HG03558 (cell line): ENCODE results near the gene SLC10A1.
"Not testable (repeated sequence)": the region's sequence is repeated elsewhere in the genome, so short reads cannot be mapped to it uniquely, and the experiment has no call there.

Source experiments
- ATAC-seq: cut with Tn5 transposase; IDR thresholded peaks from one replicate; pipeline ENCODE4 v1.9.1; 2021; ENCODE audit warnings: moderate number of reproducible peaks; ENCODE audit not compliant: unreplicated experiment; ENCODE audit errors: extremely low read depth

SLC10A1 gene

GRCh38 chr14:69772082-69773017, 24.7 kb downstream of the SLC10A1 start:
- no peak for ATAC-seq

- ATAC-seq, result no peak
Observed at GRCh38 chr14:69771136-69771535, 25.9 kb downstream of the SLC10A1 start.

- no peak for ATAC-seq
Observed at GRCh38 chr14:69770559-69770958, 26.5 kb downstream of the SLC10A1 start.

GRCh38 chr14:69769623-69770022, 27.4 kb downstream of the SLC10A1 start:
- ATAC-seq, result no peak

DNA sequence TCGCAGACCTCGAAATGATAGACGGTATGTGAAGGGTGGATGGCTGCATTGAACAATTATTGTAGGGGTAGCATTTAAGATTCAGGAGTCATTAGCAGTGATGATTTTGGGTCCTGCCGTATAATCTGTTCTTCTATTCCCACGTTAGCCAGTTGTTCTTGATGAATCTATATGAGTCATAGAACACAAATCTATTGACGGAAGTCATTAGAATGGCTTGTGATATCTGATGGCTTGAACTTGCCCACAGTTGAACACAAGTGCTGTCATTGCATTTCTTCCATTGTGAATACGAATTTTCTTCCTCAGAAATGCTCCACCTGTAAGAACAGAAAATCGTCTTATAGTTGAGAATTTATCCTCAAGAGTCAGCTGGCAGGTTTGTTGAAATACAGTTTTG, 28.2 kb downstream of the SLC10A1 start:
- ATAC-seq, result no peak

GRCh38 chr14:69767369-69767999, 29.6 kb downstream of the SLC10A1 start:
- peak; percentile 37 for ATAC-seq

GRCh38 chr14:69766984-69767368, 30.1 kb downstream of the SLC10A1 start, which contains the start of gene SRSF5:
TSS of gene SRSF5 (plus strand) at chr14:69767142. CDS start at chr14:69768157, 1,015 bp downstream.
- ATAC-seq, result peak; percentile 65

DNA sequence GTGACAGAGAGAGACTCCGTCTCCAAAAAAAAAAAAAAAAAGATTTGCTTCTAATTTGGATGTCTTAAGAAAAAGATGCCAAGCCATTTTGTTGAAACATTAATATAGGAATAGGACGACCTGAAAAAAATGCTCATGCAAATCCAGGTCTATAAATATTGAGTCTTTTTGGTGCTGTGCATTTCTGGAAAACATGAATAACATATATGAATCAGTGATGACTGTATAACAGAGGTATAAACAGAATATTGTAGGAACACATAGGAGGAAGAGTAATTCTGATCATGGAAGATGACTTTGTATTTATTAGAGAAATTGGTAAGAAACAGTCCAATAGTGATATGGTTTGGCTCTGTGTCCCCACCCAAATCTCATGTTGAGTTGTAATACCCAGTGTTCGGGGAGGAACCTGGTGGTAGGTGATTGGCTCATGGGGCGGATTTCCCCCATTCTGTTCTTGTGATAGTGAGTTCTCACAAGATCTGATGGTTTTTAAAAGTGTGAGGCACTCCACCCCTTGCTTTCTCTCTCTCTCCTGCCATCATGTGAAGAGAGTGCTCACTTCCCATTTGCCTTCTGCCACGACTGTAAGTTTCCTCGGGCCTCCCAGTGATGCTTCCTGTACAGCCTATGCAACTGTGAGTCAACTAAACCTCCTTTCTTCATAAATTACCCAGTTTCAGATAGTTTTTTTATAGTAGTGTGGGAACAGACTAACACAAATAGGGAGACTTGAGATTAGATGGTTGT, 33.1 kb downstream of the SLC10A1 start:
- ATAC-seq, result no peak

GRCh38 chr14:69760810-69761209, 36.2 kb downstream of the SLC10A1 start:
- ATAC-seq, result no peak

GRCh38 chr14:69756298-69756697, 40.7 kb downstream of the SLC10A1 start:
- no peak for ATAC-seq

DNA sequence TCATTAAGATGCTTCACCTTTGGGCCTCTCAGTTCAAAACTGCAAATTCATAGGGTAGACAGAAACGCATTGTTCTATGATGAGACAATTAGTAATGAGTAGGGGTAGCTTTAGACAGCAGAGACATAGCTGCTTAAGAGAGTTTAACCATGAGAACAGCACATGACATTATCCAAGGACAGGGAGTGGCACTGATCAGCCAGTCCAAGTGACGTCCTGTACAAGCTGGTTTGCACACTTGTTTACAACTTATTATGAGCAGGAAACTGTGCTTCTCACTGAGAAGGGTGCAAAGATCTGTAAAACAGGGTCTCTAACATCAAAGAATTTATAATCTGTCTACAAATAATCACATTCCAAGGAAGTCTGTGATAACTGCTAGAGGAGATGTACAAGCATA, 41.3 kb downstream of the SLC10A1 start:
- no peak for ATAC-seq

DNA sequence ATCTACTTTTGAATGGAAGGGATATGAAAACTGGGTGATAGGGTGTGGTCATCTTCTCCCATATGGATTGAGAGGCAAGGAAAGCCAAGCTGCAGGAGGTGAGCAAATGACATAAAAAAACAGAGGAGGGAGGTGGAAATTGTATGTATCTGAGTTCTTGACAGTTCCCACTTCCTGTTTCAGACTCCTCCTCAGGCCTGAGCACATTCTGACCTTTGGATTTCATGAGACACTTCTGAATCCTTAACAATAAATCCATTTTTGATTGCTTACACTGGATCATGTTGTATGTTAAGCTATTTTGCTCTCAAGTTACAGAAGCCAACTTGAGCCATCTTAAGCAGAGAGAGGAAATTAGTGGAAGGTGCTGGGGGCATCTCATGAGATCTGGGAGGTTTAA, 41.7 kb downstream of the SLC10A1 start:
- ATAC-seq, result no peak

GRCh38 chr14:69754487-69754886, 42.6 kb downstream of the SLC10A1 start:
- no peak for ATAC-seq

DNA sequence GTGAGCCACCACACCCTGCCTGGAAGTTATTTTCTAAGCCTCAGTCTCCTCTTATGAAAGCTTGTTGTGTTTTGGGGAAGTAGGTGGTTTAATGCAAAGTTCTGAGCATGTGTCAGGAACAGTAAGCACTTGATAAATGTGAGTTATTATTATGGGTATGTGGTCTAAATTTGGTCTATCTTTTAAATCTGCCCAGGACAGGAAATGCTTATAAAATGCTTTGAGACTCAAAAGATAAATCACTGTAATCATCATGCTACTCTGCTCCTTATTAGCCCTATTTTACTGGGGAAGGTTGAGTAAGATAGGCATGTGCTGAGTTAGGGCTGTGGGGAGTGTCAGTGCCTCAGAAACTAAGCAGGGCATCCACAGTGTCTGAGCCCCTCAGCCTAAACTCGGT, 43.2 kb downstream of the SLC10A1 start:
- no peak for ATAC-seq

DNA sequence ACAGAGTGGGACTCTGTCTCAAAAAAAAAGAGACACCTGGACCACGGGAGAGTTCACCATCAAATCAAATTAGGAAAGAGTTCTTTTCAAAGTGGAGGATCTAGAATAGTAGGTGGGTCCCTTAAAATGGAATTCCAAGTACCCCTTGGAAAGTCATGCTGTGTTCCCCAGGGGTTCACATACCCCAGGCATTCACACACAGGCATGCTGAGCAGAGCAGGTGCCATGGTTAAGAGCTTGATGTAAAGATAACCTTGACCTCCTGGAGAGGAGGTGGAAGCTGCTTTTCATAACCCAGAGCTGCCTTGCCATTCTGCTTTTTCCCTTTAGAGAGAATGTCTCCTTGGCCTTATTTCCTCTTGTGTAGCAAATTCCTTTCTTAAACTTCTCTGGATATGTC, 44.3 kb downstream of the SLC10A1 start:
- ATAC-seq, result no peak

DNA sequence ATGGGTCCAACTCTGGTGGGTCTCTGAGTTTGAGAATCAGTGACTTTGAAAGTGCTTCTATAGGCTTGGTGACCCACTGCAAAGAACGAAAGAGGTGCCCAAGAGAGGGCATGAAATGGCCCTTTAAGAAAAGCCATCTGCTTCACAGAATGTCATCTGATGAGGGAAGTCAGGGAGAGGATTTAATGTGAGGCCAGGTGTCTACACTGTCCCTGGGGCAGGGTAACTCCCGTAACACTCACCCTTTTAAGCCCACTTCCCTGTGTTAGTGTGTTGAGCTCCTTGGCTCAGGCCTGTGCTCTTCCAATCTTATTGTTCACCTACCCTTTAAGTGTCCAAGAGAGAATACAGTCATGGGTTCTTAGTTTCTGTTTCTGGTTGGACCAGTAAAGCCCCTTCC, 46.5 kb downstream of the SLC10A1 start:
- ATAC-seq, result no peak

- no peak for ATAC-seq
Observed at GRCh38 chr14:69749956-69750355, 47.1 kb downstream of the SLC10A1 start.

DNA sequence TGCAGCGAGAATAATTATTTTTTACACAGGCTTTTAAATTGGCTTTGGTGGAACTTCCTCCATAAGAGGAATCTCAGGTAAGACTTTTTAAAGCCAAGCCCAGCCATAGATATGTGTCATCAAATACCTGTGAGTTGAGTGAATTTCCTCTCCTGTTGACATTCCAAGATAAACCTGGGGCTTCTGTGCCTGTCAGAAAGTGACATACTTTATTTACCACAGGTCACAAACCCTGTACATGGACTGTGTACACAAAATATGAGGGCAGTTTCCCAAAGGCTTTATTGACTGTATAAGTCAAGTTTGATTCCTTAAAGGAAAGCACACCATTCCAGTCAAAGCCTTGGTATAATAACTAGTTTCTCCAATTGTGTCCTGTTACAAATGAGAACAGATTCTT, 56.0 kb downstream of the SLC10A1 start:
- no peak for ATAC-seq

DNA sequence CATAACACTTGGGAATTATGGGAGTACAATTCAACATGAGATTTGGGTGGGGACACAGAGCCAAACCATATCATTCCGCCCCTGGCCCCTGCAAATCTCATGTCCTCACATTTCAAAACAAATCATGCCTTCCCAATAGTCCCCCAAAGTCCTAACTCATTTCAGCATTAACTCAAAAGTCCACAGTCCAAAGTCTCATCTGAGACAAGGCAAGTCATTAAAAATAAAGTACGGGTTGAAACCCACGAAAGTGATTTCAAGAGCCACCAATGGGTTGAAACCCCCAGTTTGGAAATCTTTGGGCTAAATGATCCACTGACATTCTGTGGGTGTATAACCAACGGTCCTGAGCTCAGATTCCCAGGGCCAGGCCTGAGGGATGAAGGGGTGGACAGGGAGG, 60.6 kb downstream of the SLC10A1 start:
- not testable (repeated sequence) for ATAC-seq

DNA sequence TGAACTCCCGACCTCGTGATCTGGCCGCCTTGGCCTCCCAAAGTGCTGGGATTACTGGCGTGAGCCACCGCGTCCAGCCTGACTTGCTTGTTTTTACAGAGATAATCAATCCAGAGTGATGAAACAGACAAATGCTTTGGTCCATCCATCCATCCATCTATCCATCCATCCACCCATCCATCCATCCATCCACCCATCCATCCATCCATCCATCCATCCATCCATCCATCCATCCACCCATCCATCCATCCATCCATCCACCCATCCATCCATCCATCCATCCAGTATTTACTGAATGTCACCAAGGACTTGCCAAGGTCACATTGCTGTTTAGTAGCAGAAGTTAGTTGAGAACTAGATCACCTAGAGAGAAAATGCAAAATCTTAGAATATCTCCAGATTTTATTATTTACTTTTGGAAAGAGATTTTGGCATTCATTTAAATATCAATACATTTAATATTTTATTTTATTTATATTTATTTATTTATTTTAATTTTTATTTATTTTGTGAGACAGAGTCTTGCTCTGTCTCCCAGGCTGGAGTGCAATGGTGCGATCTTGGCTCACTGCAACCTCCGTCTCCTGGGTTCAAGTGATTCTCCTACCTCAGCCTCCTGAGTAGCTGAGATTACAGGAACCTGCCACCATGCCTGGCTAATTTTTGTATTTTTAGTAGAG, 65.0 kb downstream of the SLC10A1 start:
- not testable (repeated sequence) for ATAC-seq
